IPS-18c (cell line): ENCODE results near the gene TPCN2.

Experiments
- H3K4me3 ChIP-seq: 2 replicates; pipeline ENCODE4 v1.7.0; 2013; ENCODE audit warnings: low read depth, mild to moderate bottlenecking, low read length, moderate library complexity; ENCODE audit not compliant: insufficient read depth
- H3K9me3 ChIP-seq: one replicate; pipeline ENCODE4 v1.6.1; 2013; ENCODE audit warnings: mild to moderate bottlenecking, low read length, moderate library complexity; ENCODE audit not compliant: control insufficient read depth, insufficient read depth

Gene TPCN2

GRCh38 chr11:69108030-69108429, 59.3 kb downstream of the TPCN2 start:
- no peak overlapping the region for H3K4me3 ChIP-seq
- peaks cover 2% of the 10 kb centered on the region for H3K9me3 ChIP-seq

GRCh38 chr11:69108559-69108958, 59.8 kb downstream of the TPCN2 start:
- Histone ChIP-seq H3K9me3 (peaks cover 2% of the 10 kb centered on the region), H3K4me3 (no peak overlapping the region)

- peaks cover 2% of the 10 kb centered on the region for H3K9me3 ChIP-seq
- H3K4me3 ChIP-seq, result no peak overlapping the region
Measured at GRCh38 chr11:69109101-69109500, 60.4 kb downstream of the TPCN2 start.

GRCh38 chr11:69110451-69110850, 61.7 kb downstream of the TPCN2 start:
- Histone ChIP-seq H3K4me3 (no peak overlapping the region), H3K9me3 (peaks cover 2% of the 10 kb centered on the region)

- H3K4me3 ChIP-seq, result no peak overlapping the region
- peaks cover 2% of the 10 kb centered on the region for H3K9me3 ChIP-seq
Measured at GRCh38 chr11:69111624-69112542, 63.2 kb downstream of the TPCN2 start.

- H3K9me3 ChIP-seq, result no peaks in the 10 kb centered on the region
- no peak overlapping the region for H3K4me3 ChIP-seq
Measured at GRCh38 chr11:69113226-69113625, 64.5 kb downstream of the TPCN2 start.

- no peak overlapping the region for H3K4me3 ChIP-seq
- no peaks in the 10 kb centered on the region for H3K9me3 ChIP-seq
Measured at GRCh38 chr11:69113646-69114340, 65.1 kb downstream of the TPCN2 start.

GRCh38 chr11:69114362-69114761, 65.6 kb downstream of the TPCN2 start:
- Histone ChIP-seq H3K4me3 (no peak overlapping the region), H3K9me3 (no peaks in the 10 kb centered on the region)

- no peaks in the 10 kb centered on the region for H3K9me3 ChIP-seq
Measured at GRCh38 chr11:69114811-69115523, 66.2 kb downstream of the TPCN2 start.

GRCh38 chr11:69115586-69116560, 67.1 kb downstream of the TPCN2 start:
- Histone ChIP-seq H3K4me3 (no peak overlapping the region), H3K9me3 (no peaks in the 10 kb centered on the region)

More at GRCh38 chr11:69114811-69115523, 66.2 kb downstream of the TPCN2 start:
- H3K4me3 ChIP-seq, result no peak overlapping the region

GRCh38 chr11:69116671-69117070, 67.9 kb downstream of the TPCN2 start:
- Histone ChIP-seq H3K4me3 (no peak overlapping the region), H3K9me3 (no peaks in the 10 kb centered on the region)

- H3K9me3 ChIP-seq, result no peaks in the 10 kb centered on the region
Measured at GRCh38 chr11:69119190-69119589, 70.5 kb downstream of the TPCN2 start.

GRCh38 chr11:69120096-69120875, 71.6 kb downstream of the TPCN2 start:
- H3K4me3 ChIP-seq, result no peak overlapping the region

More at GRCh38 chr11:69119190-69119589, 70.5 kb downstream of the TPCN2 start:
- no peak overlapping the region for H3K4me3 ChIP-seq

GRCh38 chr11:69121021-69121420, 72.3 kb downstream of the TPCN2 start:
- H3K9me3 ChIP-seq, result no peaks in the 10 kb centered on the region
- H3K4me3 ChIP-seq, result no peak overlapping the region

More at GRCh38 chr11:69120096-69120875, 71.6 kb downstream of the TPCN2 start:
- no peaks in the 10 kb centered on the region for H3K9me3 ChIP-seq

GRCh38 chr11:69121621-69122325, 73.0 kb downstream of the TPCN2 start:
- no peak overlapping the region for H3K4me3 ChIP-seq
- H3K9me3 ChIP-seq, result no peaks in the 10 kb centered on the region
